ENCODE measurements around the gene ANXA2R.

DNA sequence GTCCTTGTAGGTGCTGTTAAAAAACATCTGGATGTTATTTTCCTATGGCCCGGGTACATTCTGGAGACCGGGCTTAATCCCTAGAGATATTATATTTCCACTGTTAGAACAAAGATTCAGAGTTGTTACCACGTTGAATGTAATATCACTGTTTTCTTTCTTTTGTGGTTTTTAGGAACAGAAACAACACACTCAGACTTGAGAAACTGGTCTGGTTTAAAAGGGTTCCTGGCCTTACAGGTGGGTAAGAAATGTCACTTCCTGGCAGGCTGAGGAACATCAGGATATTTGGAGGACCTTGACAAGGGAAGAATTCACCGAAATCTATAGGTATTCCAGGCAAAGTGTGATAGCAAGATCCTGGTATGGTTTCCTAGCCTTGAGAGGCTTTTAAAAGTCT is 10.3 kb upstream of the ANXA2R start:
- TF ChIP-seq POLR2A (IDR thresholded peaks at IDR 0.05) = no peak
- TF ChIP-seq, protein P1, sequence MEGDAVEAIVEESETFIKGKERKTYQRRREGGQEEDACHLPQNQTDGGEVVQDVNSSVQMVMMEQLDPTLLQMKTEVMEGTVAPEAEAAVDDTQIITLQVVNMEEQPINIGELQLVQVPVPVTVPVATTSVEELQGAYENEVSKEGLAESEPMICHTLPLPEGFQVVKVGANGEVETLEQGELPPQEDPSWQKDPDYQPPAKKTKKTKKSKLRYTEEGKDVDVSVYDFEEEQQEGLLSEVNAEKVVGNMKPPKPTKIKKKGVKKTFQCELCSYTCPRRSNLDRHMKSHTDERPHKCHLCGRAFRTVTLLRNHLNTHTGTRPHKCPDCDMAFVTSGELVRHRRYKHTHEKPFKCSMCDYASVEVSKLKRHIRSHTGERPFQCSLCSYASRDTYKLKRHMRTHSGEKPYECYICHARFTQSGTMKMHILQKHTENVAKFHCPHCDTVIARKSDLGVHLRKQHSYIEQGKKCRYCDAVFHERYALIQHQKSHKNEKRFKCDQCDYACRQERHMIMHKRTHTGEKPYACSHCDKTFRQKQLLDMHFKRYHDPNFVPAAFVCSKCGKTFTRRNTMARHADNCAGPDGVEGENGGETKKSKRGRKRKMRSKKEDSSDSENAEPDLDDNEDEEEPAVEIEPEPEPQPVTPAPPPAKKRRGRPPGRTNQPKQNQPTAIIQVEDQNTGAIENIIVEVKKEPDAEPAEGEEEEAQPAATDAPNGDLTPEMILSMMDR (IDR thresholded peaks at IDR 0.05) = no peak

Measured in ovary (tissue), 3 donors.